NCI-H524 (cell line): ENCODE data around the gene GGCX.
A peak's percentile ranks its signal among the peaks of the same experiment; 100 is the strongest.

ENCODE experiments used
- DNase-seq, 2 experiments: peaks; one replicate each; lab custom pipeline; 2025; lab: John Stamatoyannopoulos, UW

GGCX gene

DNA sequence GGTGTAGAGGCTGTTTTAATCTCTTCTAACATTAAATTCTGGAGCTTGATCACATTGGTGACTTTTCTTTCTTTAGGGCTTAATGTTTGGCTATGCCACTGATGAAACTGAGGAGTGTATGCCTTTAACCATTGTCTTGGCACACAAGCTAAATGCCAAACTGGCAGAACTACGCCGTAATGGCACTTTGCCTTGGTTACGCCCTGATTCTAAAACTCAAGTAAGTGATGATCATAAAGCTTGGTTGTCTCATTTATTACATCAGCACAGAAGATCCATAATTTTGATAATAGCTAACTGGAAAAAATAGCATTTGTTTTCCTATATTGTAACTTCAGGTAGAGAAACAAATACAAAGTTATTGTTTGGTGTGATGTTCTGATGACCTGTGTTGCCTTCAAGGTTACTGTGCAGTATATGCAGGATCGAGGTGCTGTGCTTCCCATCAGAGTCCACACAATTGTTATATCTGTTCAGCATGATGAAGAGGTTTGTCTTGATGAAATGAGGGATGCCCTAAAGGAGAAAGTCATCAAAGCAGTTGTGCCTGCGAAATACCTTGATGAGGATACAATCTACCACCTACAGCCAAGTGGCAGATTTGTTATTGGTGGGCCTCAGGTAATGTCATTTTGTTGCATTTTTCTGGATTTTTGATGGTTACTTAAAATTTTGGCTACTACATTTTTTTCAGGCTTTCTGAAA is 19.4 kb downstream of the GGCX start:
- no peak for DNase-seq

- no peak for DNase-seq
These were observed 20.0 kb downstream of the GGCX start for GRCh38 chr2:85541262-85541661.

GRCh38 chr2:85540133-85540648 is 21.1 kb downstream of the GGCX start:
- DNase-seq: peak in 1 of 2 experiments; percentile 18

DNA sequence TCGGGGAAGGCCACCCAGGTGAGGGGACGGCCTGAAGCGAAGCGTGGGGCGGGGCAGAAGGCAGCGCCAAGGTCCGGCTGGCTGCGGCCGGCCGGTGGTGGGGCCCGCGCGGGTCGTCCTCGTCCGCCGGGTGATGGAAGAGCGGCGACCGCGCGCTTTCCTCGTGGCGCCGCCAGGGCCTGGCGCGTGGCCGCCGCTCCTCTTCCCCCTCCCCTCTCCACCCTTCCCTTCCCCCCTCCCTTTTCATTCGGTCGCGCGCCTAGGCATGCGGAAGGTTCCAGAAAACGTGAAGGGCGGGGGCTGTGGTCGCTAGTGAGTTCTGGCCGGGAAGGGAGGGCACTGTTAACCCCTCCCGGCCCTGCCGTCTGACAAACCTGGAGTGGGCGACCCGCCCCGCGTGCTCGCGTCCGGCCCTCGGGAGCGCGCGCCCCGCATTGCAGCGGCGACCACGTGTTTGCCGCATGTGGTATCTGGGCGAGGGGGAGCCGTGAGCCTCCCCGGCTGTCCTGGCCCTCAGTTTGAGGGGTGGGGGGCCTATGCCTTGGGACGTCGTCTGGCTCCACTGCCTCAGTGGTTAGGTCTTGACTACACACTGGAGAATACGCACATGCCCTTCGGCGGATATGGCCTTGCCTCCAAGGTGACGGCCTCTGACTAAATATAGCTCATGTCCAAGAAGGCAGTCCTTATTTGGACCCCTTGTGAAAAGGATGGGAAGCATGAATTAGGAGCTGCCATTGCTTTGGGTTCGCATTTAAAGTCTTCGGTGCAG is 21.7 kb downstream of the GGCX start:
- DNase-seq: peak; percentile 27 to 59

DNA sequence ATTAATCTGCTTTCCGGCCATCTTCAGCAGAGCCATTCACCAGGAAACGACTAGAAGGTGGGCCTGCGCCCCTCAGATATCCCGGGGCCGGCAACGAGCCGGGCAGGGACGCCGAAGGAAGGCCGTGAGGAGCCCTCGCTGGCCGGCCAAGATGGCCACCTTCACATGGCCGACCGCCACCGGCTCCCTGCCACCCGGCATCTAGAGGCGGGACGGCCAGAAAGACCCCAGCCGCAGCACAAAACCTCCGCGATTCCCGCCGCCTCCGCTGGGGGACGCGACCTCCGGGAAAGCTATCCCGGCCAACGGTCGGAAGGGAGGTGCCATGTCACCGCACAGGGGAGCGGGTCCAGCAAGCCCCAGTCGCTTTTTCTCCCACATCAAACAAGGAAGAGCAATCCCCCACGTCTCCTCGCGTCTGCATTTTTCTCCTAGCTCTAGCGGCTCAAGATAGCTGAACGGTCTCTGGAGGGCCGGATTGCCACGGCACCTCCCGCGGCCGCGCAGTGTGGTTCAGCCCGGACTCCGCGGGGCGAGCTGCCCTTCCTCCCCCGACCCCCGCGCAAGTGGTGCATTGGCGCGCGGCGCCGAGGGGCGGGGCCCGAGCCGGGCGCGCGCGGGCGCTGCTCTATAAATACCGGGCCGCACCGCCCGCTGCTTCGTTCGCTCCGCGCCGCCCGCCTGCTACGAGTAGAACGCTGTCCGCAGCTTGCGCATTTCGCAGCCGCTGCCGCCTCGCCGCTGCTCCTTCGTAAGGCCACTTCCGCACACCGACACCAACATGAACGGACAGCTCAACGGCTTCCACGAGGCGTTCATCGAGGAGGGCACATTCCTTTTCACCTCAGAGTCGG is 22.6 kb downstream of the GGCX start, which contains the start of gene MAT2A:
Gene MAT2A (plus strand): TSS at position 662 of the 854 bp plus-strand sequence. CDS start 120 bp downstream, at position 782.
- peak; percentile 89 for DNase-seq

- peak; percentile 43 to 68 for DNase-seq
These were observed 23.4 kb downstream of the GGCX start for GRCh38 chr2:85537600-85538506.

- DNase-seq: no peak
These were observed 24.8 kb downstream of the GGCX start for GRCh38 chr2:85536479-85536878.

DNA sequence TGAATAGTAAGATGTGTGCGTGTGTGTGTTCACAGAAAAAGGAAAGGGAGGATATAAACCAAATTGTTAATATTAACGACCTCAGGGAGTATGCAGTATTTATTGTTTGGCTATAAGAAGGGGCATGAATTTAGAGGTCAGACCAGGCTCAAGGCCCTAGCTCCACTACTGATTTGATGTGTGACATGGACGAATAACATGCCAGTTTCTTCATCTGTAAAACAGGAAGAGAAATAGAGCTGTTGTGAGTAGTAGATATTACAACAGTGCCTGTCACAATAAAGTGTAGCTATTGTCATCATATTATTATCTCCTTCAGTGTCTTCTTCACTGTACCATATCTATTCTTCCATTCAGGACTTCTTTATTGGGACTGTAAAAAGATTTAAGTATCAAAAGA is 26.4 kb downstream of the GGCX start:
- no peak for DNase-seq

GRCh38 chr2:85534099-85534498 is 27.2 kb downstream of the GGCX start:
- no peak for DNase-seq

DNA sequence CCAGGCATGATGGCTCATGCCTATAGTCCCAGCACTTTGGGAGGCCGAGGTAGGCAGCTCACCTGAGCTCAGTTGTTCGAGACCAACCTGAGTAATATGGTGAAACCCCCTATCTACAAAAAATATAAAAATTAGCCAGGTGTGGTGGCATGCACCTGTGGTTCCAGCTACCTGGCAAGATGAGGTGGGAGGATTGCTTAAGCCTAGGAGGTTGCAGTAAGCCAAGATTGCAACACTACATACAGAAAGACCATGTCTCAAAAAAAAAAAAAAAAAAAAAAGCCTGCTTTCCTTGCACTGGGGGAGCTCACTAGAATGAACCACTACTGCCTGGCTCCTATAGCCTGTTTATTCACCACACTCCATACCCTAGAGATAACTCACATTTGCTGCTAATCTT is 29.7 kb downstream of the GGCX start:
- DNase-seq: no peak

DNA sequence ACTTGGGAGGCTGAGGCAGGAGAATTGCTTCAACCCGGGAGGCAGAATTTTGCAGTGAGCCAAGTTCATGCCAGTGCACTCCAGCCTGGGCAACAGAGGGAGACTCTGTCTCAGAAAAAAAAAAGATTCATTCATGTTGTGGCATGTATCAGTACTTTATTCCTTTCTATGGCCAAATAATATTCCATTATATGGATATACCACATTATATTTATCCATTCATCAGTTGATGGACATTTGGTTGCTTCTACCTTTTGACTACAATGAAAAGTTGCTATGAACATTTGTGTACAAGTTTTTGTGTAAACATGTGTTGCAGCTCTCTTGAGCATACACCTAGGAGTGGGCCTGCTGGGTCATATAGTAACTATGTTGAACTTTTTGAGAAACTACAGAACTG is 31.5 kb downstream of the GGCX start:
- no peak for DNase-seq

DNA sequence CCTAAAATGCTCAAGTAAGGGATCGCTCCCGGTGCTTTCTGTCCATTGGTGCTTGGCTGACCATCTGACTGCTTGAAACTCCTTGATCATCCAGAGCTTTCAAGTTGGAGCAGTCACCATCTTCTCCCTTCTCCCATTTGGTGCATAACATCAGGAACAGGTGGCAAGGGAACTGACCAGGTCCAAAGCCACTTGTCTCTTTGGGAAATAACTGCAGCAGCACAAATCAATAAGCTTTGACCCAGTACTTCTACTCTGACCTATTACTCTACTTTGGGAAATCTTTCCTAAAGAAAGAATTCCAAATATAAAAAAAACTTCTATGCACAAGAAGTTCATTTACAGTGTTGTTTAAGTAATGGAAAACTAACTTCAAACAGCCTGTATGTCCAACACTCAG is 32.9 kb downstream of the GGCX start:
- DNase-seq: no peak

DNA sequence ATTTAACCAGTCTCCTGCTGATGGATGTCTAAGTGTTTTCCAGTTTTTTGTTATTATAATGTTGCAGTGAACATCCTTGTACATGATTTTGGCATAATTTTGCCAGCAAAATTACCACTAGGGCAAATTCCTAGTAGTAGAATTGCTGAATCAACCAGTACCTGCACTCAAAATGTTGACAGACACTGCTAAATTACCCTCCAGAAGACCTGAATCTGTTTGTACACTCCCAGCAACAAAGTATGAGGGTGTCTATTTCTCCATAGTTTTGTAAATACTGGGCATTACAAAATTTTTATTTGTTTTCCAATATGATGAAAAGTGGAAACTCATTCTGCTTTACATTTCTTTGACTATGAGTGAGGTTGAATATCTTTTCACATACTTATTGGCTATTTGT is 33.5 kb downstream of the GGCX start:
- DNase-seq: no peak

- DNase-seq: no peak
These were observed 35.7 kb downstream of the GGCX start for GRCh38 chr2:85525567-85525966.

- no peak for DNase-seq
These were observed 36.3 kb downstream of the GGCX start for GRCh38 chr2:85525029-85525428.

DNA sequence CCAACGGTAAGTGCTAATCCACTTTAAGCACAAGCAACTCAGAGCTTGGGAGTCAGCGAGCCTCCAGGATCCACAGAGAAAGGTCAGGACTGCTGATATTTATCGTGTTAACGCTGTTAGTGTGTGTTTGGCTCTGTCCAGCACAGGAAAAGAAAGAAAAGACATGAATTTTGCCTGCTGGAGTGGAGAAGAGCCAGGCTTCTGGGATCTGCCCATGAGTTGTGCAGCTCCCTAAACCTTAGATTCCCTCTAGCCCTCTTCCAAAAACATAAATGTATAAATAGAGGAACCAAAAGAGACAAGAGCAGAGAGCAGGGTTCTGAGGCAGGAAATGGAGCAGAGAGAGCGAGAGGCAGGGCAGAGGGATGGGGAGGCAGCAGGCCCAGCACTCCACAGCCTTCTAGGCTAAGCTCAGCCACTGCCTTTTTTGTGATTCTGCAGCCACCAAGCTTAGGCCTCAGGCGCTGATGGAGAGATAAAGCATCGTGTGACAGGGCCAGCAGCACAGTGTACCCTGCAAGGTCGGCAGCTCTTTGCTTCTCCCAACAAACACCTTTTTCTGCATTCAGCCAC is 36.9 kb downstream of the GGCX start:
- peak in 1 of 2 experiments; percentile 36 for DNase-seq

- peak in 1 of 2 experiments; percentile 63 for DNase-seq
These were observed 37.4 kb downstream of the GGCX start for GRCh38 chr2:85523903-85524335.

- DNase-seq: no peak
These were observed 38.0 kb downstream of the GGCX start for GRCh38 chr2:85523062-85523902.

DNA sequence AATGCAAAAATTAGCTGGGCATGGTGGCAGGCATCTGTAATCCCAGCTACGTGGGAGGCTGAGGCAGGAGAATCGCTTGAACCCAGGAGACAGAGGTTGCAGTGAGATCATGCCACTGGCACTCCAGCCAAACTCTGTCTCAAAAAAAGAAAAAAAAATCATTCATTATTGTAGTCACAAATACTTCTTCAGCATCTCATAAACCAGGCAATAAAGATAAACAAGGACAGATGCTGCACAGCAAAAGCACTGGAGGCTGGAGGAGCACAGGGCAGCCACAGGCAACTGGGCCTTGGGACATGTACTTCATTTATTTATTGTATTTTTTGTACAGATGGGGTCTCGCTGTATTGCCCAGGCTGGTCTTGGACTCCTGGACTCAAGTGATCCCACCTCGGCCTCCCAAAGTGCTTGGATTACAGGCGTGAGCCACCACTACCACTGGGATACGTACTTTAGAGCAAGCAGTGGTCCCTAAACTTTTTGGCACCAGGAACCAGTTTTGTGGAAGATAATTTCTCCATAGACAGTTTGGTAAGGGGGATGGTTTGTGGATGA is 39.1 kb downstream of the GGCX start:
- DNase-seq: no peak
